K562 (cell line): ENCODE measurements around the gene SPINT1. TPM values are rescaled to one million over a fixed set of nuclear protein-coding genes. Genes with fewer than 3 reads are reported as not detected.

Experiments
- ATAC-seq: fragments of 200-7000 bp; cut with Tn5 transposase; 3 replicates; pipeline ENCODE4 v1.9.1; 2020; ENCODE audit warnings: moderate library complexity
- BruUV-seq: library from RNA; stranded (reverse); fragments of 400-500 nt; replicated peaks from 2 replicates; lab custom pipeline; 2021; lab: Mats Ljungman, UMichigan
- CTCF ChIA-PET: fragments of 300-600 bp; formaldehyde crosslinking; extraction: SDS; loops from one replicate; lab custom pipeline; 2021; ENCODE audit warnings: low intra/inter-chr PET ratio; lab: Yijun Ruan, JAX
- POLR2A ChIA-PET: fragments of 300-600, 350-650 bp; sonication (Branson Sonifier 250); formaldehyde crosslinking; extraction: SDS; loops from one replicate; lab custom pipeline; 2021; ENCODE audit warnings: antibody characterized with exemption, inconsistent platforms; lab: Yijun Ruan, JAX
- DNase-seq, 4 experiments: peaks; one replicate each; pipeline versions ENCODE4 v3.0.0 to v3.0.0-alpha.2; 2011 to 2018; ENCODE audit warnings: low spot score in 3 of 4, mixed read lengths in 3 of 4; ENCODE audit errors: extremely low read depth in 1 of 4
- FAIRE-seq: peaks from 2 replicates; lab custom pipeline; 2011; peaks lifted over from hg19 to GRCh38; lab: Jason Lieb, UNC
- H2AFZ ChIP-seq: 2 replicates; pipeline ENCODE4 v1.6.0; 2011; ENCODE audit warnings: low read depth, low read length, control low read depth, inconsistent platforms
- H3K27ac ChIP-seq: fragments of 200-600 bp; 3 replicates; pipeline ENCODE4 v1.8.0; 2011; ENCODE audit warnings: low read depth, mild to moderate bottlenecking, control low read depth, inconsistent platforms, low read length, moderate library complexity, mixed read lengths; ENCODE audit errors: extremely low read depth
- H3K27me3 ChIP-seq, 2 experiments: fragments of 300-600 bp in 1 of 2; 2 replicates in 1 of 2; 3 replicates in 1 of 2; pipeline versions ENCODE4 v1.6.0 to v1.8.0; 2011; ENCODE audit warnings: inconsistent platforms in 2 of 2, low read length in 2 of 2, mild to moderate bottlenecking in 1 of 2, mixed read lengths in 1 of 2, moderate library complexity in 1 of 2; ENCODE audit not compliant: control insufficient read depth in 2 of 2, insufficient read depth in 2 of 2
- H3K36me3 ChIP-seq: fragments of 300-600 bp; 3 replicates; pipeline ENCODE4 v1.8.0; 2011; ENCODE audit warnings: mild to moderate bottlenecking, low read length, inconsistent platforms; ENCODE audit not compliant: control insufficient read depth, insufficient read depth
- H3K4me1 ChIP-seq, 2 experiments: fragments of 200-600 bp in 1 of 2; replicated peaks in 1 of 2; 2 replicates in 1 of 2; 3 replicates in 1 of 2; pipeline versions ENCODE4 v1.5.1 to v1.8.0; 2011; ENCODE audit warnings: inconsistent platforms in 2 of 2, low read length in 2 of 2, mild to moderate bottlenecking in 1 of 2, mixed read lengths in 1 of 2, moderate library complexity in 1 of 2; ENCODE audit not compliant: control insufficient read depth in 2 of 2, insufficient read depth in 2 of 2
- H3K4me2 ChIP-seq: 2 replicates; pipeline ENCODE4 v1.6.1; 2011; ENCODE audit warnings: low read length, control low read depth, inconsistent platforms, mixed read lengths; ENCODE audit not compliant: insufficient read depth
- H3K4me3 ChIP-seq: fragments of 200-600 bp; sonication (generic), shearing (Covaris generic); 2 replicates; pipeline ENCODE4 v1.5.1; 2016; ENCODE audit warnings: control low read depth, inconsistent platforms
- H3K79me2 ChIP-seq: fragments of 200-600 bp; 3 replicates; pipeline ENCODE4 v1.8.0; 2011; ENCODE audit warnings: low read length, inconsistent platforms; ENCODE audit not compliant: control insufficient read depth, insufficient read depth
- H3K9ac ChIP-seq, 2 experiments: 2 replicates each; pipeline versions ENCODE4 v1.6.0 to v1.6.1; 2011; ENCODE audit warnings: low read depth in 2 of 2, low read length in 2 of 2, control low read depth in 1 of 2, inconsistent platforms in 1 of 2, mild to moderate bottlenecking in 1 of 2, mixed read lengths in 1 of 2; ENCODE audit not compliant: insufficient read depth in 1 of 2
- H3K9me1 ChIP-seq: one replicate; pipeline ENCODE4 v1.6.0; 2011; ENCODE audit warnings: inconsistent platforms, mild to moderate bottlenecking, low read length, moderate library complexity; ENCODE audit not compliant: control insufficient read depth, insufficient read depth
- H3K9me3 ChIP-seq: replicated peaks from 2 replicates; pipeline ENCODE4 v1.5.1; 2011; ENCODE audit warnings: low read depth, low read length, inconsistent platforms; ENCODE audit not compliant: control insufficient read depth, insufficient read depth
- H4K20me1 ChIP-seq: replicated peaks from 2 replicates; pipeline ENCODE4 v1.6.1; 2011; ENCODE audit warnings: low read length, inconsistent platforms, mixed read lengths; ENCODE audit not compliant: control insufficient read depth, insufficient read depth
- CREM ChIP-seq: IDR thresholded peaks from 2 replicates; pipeline ENCODE4 v1.6.1; 2014; ENCODE audit warnings: antibody characterized with exemption, low read depth
- CTBP1 ChIP-seq: fragments of 450-650 bp; IDR thresholded peaks from 2 replicates; pipeline ENCODE4 v1.6.1; 2016; ENCODE audit warnings: borderline replicate concordance
- ELF2 ChIP-seq: fragments of 250-450 bp; sonication (Bioruptor Pico); IDR thresholded peaks from 2 replicates; pipeline ENCODE4 v1.5.0; 2021; ENCODE audit warnings: mild to moderate bottlenecking
- HNRNPH1 ChIP-seq: fragments of 200-400 bp; formaldehyde crosslinking; optimal IDR thresholded peaks from 2 replicates; pipeline ENCODE3; 2017; ENCODE audit warnings: low read depth, mild to moderate bottlenecking, low read length, moderate library complexity
- JUN ChIP-seq, 2 experiments: sonication (generic) in 1 of 2; formaldehyde crosslinking in 1 of 2; IDR thresholded peaks; 2 replicates each; pipeline versions ENCODE4 v1.6.1 to v1.8.0; 2012 to 2022; ENCODE audit warnings: borderline replicate concordance in 2 of 2, mild to moderate bottlenecking in 2 of 2, improper control_type of control experiment in 1 of 2, low read depth in 1 of 2, low read length in 1 of 2, missing genetic modification reagents in 1 of 2
- MEF2A ChIP-seq: IDR thresholded peaks from 2 replicates; pipeline ENCODE4 v1.6.1; 2011; ENCODE audit warnings: low read depth, mild to moderate bottlenecking, low read length, moderate library complexity; ENCODE audit not compliant: control insufficient read depth
- NR2C1 ChIP-seq, 2 experiments: fragments of 450-650 bp; IDR thresholded peaks; 2 replicates each; pipeline ENCODE4 v1.6.1; 2017; ENCODE audit warnings: mild to moderate bottlenecking in 2 of 2, antibody characterized with exemption in 1 of 2, inconsistent platforms in 1 of 2, missing compliant biosample characterization in 1 of 2, missing genetic modification characterization in 1 of 2
- TGIF2 ChIP-seq: sonication (generic); formaldehyde crosslinking; IDR thresholded peaks from 2 replicates; pipeline ENCODE4 v1.8.1; 2022; ENCODE audit warnings: mild to moderate bottlenecking, missing genetic modification reagents, moderate library complexity
- ZEB2 ChIP-seq: fragments of 450-650 bp; IDR thresholded peaks from 2 replicates; pipeline ENCODE4 v1.6.1; 2016
- ZNF217 ChIP-seq: sonication (generic); formaldehyde crosslinking; IDR thresholded peaks from 2 replicates; pipeline ENCODE4 v1.8.0; 2022; ENCODE audit warnings: mild to moderate bottlenecking, missing genetic modification reagents
- ZNF224 ChIP-seq: sonication (generic); formaldehyde crosslinking; IDR thresholded peaks from 2 replicates; pipeline ENCODE4 v1.8.0; 2022; ENCODE audit warnings: mild to moderate bottlenecking, missing genetic modification reagents
- WGBS: fragments of 100-300 bp; shearing (Covaris generic); methylation state at CpG from one replicate; pipeline ENCODE4 v1.1.6; 2016; ENCODE audit warnings: low coverage, mixed read lengths; ENCODE audit not compliant: insufficient coverage; ENCODE audit errors: missing lambda C conversion rate; 5-methylcytosine and 5-hydroxymethylcytosine counted together
- in situ Hi-C: fragments of 300-500 bp; cut with MboI; formaldehyde crosslinking; loops from 4 replicates; pipeline ENCODE4 v1.15.0; 2018; ENCODE audit warnings: inconsistent platforms, mixed read lengths
- intact Hi-C: fragments of 100-400 bp; cut with micrococcal nuclease; formaldehyde crosslinking; loops from 2 replicates; pipeline ENCODE4 v1.14.2; 2022
- polyA plus RNA-seq, 8 experiments: library from polyadenylated mRNA; depleted of rRNA in 4 of 8; stranded (reverse) in 5 of 8; unstranded in 3 of 8; fragments of >200 nt; fragmentation: Nextera tagmentation in 2 of 8; fragmentation: Illumina TruSeq in 1 of 8; extraction: Ambion mirVana in 2 of 8; extraction: Trizol in 1 of 8; gene quantifications; 2 replicates each; pipeline versions ENCODE4 v1.2.1 to v1.2.3, GENCODE V29; 2011 to 2014; ENCODE audit warnings: inconsistent platforms in 1 of 8, missing spikeins in 1 of 8
- total RNA-seq, 7 experiments: library from RNA; depleted of rRNA in 6 of 7; stranded (reverse); fragments of >200 nt in 6 of 7; fragmentation: Illumina TruSeq in 2 of 7; extraction: Trizol in 2 of 7; gene quantifications; 2 replicates each; pipeline versions ENCODE4 v1.2.1 to v1.2.3, GENCODE V29; 2011 to 2021; ENCODE audit warnings: low replicate concordance in 1 of 7
- TF ChIP-seq, protein P1 (sequence below): fragments of 450-650 bp; formaldehyde crosslinking; conservative IDR thresholded peaks from 2 replicates; pipeline ENCODE4 v1.4.0; 2022; ENCODE audit warnings: mild to moderate bottlenecking, missing genetic modification characterization

SPINT1 gene
- total and polyA plus RNA-seq, 9 of the 15 experiments (the other 6 are each of a cell fraction or from before 2014, with no cell fraction given) = 0.78 to 4.5 (median 1.5) TPM

DNA sequence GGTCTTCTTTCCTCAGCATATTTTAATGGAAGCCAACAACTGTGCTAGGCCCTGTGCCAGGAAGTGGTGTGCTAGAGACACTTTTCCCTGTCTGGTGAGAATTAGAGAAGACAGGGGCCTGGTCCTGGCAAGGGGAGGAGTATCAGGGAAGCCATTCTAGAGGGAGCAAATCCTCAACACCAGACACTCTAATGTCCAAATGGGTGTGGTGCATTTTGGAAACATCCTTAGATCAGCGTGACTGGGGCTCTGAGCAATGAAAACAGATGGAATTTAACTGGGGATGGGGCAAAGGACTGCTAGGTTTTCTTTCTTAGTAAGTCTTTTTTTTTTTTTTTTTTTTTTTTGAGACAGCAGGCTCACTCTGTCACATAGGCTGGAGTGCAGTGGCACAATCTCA lies 42.7 kb downstream of the SPINT1 start:
- intact Hi-C loops (no loop called here), in situ Hi-C loops (loop anchor here (10.0 kb wide), 1 partner anchor 542 kb away; the partner anchor contains the start of gene CCDC9B)
- CTCF ChIA-PET = no interaction called here

DNA sequence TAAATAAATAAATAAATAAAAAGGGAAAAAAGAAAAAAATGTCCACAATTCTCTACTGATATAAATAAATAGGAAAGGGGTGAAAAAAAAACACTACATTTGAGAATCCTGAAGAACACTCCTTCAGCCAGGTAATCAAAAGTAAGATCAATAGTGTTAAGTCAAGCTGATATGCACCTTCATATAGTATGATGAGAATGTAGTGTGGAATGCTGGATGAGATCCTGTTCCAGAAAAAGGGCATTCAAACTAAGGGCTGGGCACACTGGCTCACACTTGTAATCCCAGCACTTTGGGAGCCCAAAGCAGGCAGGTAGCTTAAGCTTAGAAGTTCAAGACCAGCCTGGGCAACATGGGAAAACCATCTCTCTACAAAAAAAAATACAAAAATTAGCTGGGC lies 45.3 kb downstream of the SPINT1 start:
- Histone ChIP-seq H3K9me3 (no peaks in the 10 kb centered on the region), H3K9me1 (no peaks in the 10 kb centered on the region), H4K20me1 (no peaks in the 10 kb centered on the region), H3K36me3 (no peaks in the 10 kb centered on the region), H2AFZ (no peak overlapping the region), H3K79me2 (no peaks in the 10 kb centered on the region), H3K4me2 (no peak overlapping the region), H3K27me3 (no peaks in the 10 kb centered on the region), H3K4me1 (peaks cover 3 to 9% of the 10 kb centered on the region in 2 experiments; a peak in 3 of 5 replicates), H3K27ac (no peak overlapping the region), H3K4me3 (no peak overlapping the region), H3K9ac (no peak overlapping the region)
- ChIA-PET CTCF (interaction anchor here (0.5 kb wide), 1 partner anchor 1481 kb away, joined by 3 read pairs; no protein-coding TSS in a partner anchor), POLR2A (no interaction called here)
- in situ Hi-C loops = loop anchor here (10.0 kb wide), 1 partner anchor 544 kb away; the partner anchor contains the start of gene CCDC9B
- intact Hi-C loops = no loop called here
- FAIRE-seq (no peak), ATAC-seq (no peak), DNase-seq (no peak)
- no TSS peak for BruUV-seq
- TF ChIP-seq, protein P1, sequence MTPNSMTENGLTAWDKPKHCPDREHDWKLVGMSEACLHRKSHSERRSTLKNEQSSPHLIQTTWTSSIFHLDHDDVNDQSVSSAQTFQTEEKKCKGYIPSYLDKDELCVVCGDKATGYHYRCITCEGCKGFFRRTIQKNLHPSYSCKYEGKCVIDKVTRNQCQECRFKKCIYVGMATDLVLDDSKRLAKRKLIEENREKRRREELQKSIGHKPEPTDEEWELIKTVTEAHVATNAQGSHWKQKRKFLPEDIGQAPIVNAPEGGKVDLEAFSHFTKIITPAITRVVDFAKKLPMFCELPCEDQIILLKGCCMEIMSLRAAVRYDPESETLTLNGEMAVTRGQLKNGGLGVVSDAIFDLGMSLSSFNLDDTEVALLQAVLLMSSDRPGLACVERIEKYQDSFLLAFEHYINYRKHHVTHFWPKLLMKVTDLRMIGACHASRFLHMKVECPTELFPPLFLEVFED (CRISPR knock-in tag) = no peak
- no peak for TF ChIP-seq ELF2 (CRISPR knock-in tag)
- no peak for TF ChIP-seq CREM
- TF ChIP-seq ZNF224 = no peak
- TF ChIP-seq NR2C1 (IDR thresholded peaks at IDR 0.05) = no peak
- TF ChIP-seq NR2C1 (tag; IDR thresholded peaks at IDR 0.05) = no peak
- no peak for TF ChIP-seq TGIF2
- no peak for TF ChIP-seq HNRNPH1
- no peak for TF ChIP-seq JUN (IDR thresholded peaks at IDR 0.05; ENCODE audit: borderline replicate concordance, low read depth, low read length)
- no peak for TF ChIP-seq JUN (CRISPR knock-in tag; IDR thresholded peaks at IDR 0.05; ENCODE audit: borderline replicate concordance)
- TF ChIP-seq MEF2A = no peak
- no peak for TF ChIP-seq ZEB2
- TF ChIP-seq ZNF217 (CRISPR knock-in tag) = no peak

More for the DNA sequence above, 42.7 kb downstream of the SPINT1 start:
- Histone ChIP-seq H3K9ac (no peak overlapping the region), H2AFZ (no peak overlapping the region), H3K36me3 (no peaks in the 10 kb centered on the region), H3K4me3 (no peak overlapping the region), H3K9me3 (no peaks in the 10 kb centered on the region), H3K4me2 (no peak overlapping the region), H3K27me3 (no peaks in the 10 kb centered on the region), H3K27ac (no peak overlapping the region), H3K4me1 (no peaks in the 10 kb centered on the region; a peak in 1 of 5 replicates), H3K9me1 (no peaks in the 10 kb centered on the region), H4K20me1 (no peaks in the 10 kb centered on the region), H3K79me2 (no peaks in the 10 kb centered on the region)
- 0% methylated on average over 1 of the region's 1 CpG for WGBS
- no peak for DNase-seq
- no TSS peak for BruUV-seq
- FAIRE-seq = no peak
- POLR2A ChIA-PET = interaction anchor here (1.0 kb wide), 1 partner anchor 16 kb away, joined by 4 read pairs; no protein-coding TSS in a partner anchor
- no peak for TF ChIP-seq CTBP1
- TF ChIP-seq, all 486 proteins: peak for 0
- ATAC-seq = no peak; the same call in 2 of the 3 replicates
